Fibroblast of mammary gland (primary cell): ENCODE results near the gene MTCL1.

Source experiments
- DNase-seq: peaks from one replicate; pipeline ENCODE4 v3.0.0-alpha.2; 2010; ENCODE audit warnings: low read depth
- H3K4me3 ChIP-seq: 2 replicates; pipeline ENCODE4 v1.5.1; 2011; ENCODE audit warnings: low read depth, mild to moderate bottlenecking, low read length, moderate library complexity; ENCODE audit not compliant: control insufficient read depth
- CTCF ChIP-seq: conservative IDR thresholded peaks from 2 replicates; pipeline ENCODE4 v1.5.1; 2011; ENCODE audit warnings: low read depth, low read length, inconsistent platforms; ENCODE audit not compliant: control insufficient read depth, insufficient read depth

Gene MTCL1

GRCh38 chr18:8825273-8825672, 119.9 kb downstream of the MTCL1 start:
- no peak for TF ChIP-seq CTCF
- no peak overlapping the region for H3K4me3 ChIP-seq
- DNase-seq: no peak

- TF ChIP-seq CTCF: no peak
Measured at GRCh38 chr18:8825729-8826375, 120.5 kb downstream of the MTCL1 start.

GRCh38 chr18:8826514-8826913, 121.2 kb downstream of the MTCL1 start:
- TF ChIP-seq CTCF: no peak
- DNase-seq: no peak

More at GRCh38 chr18:8825729-8826375, 120.5 kb downstream of the MTCL1 start:
- DNase-seq: no peak
- no peak overlapping the region for H3K4me3 ChIP-seq

GRCh38 chr18:8826971-8827370, 121.6 kb downstream of the MTCL1 start:
- no peak overlapping the region for H3K4me3 ChIP-seq
- TF ChIP-seq CTCF: no peak
- DNase-seq: no peak

More at GRCh38 chr18:8826514-8826913, 121.2 kb downstream of the MTCL1 start:
- no peak overlapping the region for H3K4me3 ChIP-seq

- DNase-seq: no peak
- no peak for TF ChIP-seq CTCF
Measured at GRCh38 chr18:8828300-8828699, 122.9 kb downstream of the MTCL1 start.

GRCh38 chr18:8828798-8829197, 123.4 kb downstream of the MTCL1 start:
- no peak for TF ChIP-seq CTCF
- H3K4me3 ChIP-seq: no peak overlapping the region
- DNase-seq: no peak

More at GRCh38 chr18:8828300-8828699, 122.9 kb downstream of the MTCL1 start:
- no peak overlapping the region for H3K4me3 ChIP-seq
